Measurements from ENCODE around the gene MRPS6.

DNA sequence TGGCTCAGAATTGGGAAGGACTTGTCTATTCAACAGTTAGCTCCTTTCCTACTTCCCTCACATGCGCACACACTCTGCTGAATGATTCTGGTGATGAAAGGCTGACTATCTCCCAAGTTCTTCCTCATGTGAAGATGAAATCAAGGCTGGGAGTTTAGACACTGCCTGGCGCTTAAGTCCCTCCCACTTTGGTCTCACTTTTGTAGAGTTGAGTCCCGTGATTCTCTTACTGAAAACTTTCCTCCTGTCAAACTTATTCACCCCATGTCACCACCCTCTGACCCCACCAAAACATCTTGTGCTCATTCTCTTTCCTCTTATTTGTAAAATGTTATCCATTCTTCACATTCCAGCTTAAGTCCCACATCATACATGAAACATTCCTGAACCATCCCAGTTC lies 8.4 kb upstream of the MRPS6 start:
- TF ChIP-seq POLR2A (IDR thresholded peaks at IDR 0.05) (no peak), POLR2AphosphoS5 (IDR thresholded peaks at IDR 0.05) (no peak), EP300 (IDR thresholded peaks at IDR 0.05) (no peak)
- TF ChIP-seq, protein P1, sequence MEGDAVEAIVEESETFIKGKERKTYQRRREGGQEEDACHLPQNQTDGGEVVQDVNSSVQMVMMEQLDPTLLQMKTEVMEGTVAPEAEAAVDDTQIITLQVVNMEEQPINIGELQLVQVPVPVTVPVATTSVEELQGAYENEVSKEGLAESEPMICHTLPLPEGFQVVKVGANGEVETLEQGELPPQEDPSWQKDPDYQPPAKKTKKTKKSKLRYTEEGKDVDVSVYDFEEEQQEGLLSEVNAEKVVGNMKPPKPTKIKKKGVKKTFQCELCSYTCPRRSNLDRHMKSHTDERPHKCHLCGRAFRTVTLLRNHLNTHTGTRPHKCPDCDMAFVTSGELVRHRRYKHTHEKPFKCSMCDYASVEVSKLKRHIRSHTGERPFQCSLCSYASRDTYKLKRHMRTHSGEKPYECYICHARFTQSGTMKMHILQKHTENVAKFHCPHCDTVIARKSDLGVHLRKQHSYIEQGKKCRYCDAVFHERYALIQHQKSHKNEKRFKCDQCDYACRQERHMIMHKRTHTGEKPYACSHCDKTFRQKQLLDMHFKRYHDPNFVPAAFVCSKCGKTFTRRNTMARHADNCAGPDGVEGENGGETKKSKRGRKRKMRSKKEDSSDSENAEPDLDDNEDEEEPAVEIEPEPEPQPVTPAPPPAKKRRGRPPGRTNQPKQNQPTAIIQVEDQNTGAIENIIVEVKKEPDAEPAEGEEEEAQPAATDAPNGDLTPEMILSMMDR (IDR thresholded peaks at IDR 0.05), result no peak
